SK-N-SH (cell line): ENCODE results near the gene JAZF1. TPM values are rescaled to one million over a fixed set of nuclear protein-coding genes. Genes with fewer than 3 reads are reported as not detected.

Source experiments
- CTCF ChIA-PET: fragments of 300-600, 350-600 bp; formaldehyde crosslinking; extraction: SDS; loops from one replicate; lab custom pipeline; 2021; lab: Yijun Ruan, JAX
- POLR2A ChIA-PET: fragments of 350-600 bp; sonication (Branson Sonifier 250); formaldehyde crosslinking; extraction: SDS; loops from one replicate; lab custom pipeline; 2020; ENCODE audit warnings: antibody characterized with exemption, inconsistent platforms; lab: Yijun Ruan, JAX
- DNase-seq: peaks from one replicate; pipeline ENCODE4 v3.0.0; 2012
- H2AFZ ChIP-seq: fragments of 200-600 bp; sonication (generic); 2 replicates; pipeline ENCODE4 v1.8.1; 2016; ENCODE audit warnings: antibody characterized with exemption, mild to moderate bottlenecking, low read depth
- H3F3A ChIP-seq: fragments of 200-600 bp; sonication (generic); replicated peaks from 2 replicates; pipeline ENCODE3; 2016; ENCODE audit warnings: antibody characterized with exemption, mild to moderate bottlenecking; ENCODE audit not compliant: insufficient read depth
- H3K27ac ChIP-seq, 2 experiments: fragments of 200-500 bp in 1 of 2; fragments of 200-600 bp in 1 of 2; sonication (Bioruptor generic) in 1 of 2; sonication (generic), shearing (Covaris generic) in 1 of 2; 2 replicates each; pipeline versions ENCODE4 v1.5.1 to v1.6.1; 2014 to 2016; ENCODE audit warnings: low read depth in 2 of 2, inconsistent platforms in 1 of 2, low read length in 1 of 2, mild to moderate bottlenecking in 1 of 2, mixed read lengths in 1 of 2
- H3K27me3 ChIP-seq: fragments of 200-600 bp; sonication (generic), shearing (Covaris generic); 2 replicates; pipeline ENCODE4 v1.6.1; 2016; ENCODE audit warnings: mixed run types; ENCODE audit not compliant: insufficient read depth
- H3K36me3 ChIP-seq, 2 experiments: fragments of 200-500 bp in 1 of 2; fragments of 200-600 bp in 1 of 2; sonication (Bioruptor generic) in 1 of 2; sonication (generic) in 1 of 2; replicated peaks in 1 of 2; 2 replicates each; pipeline versions ENCODE3 to v1.5.1; 2014 to 2016; ENCODE audit warnings: low read length in 1 of 2, mild to moderate bottlenecking in 1 of 2; ENCODE audit not compliant: insufficient read depth in 2 of 2, control insufficient read depth in 1 of 2
- H3K4me1 ChIP-seq, 2 experiments: fragments of 200-500 bp in 1 of 2; fragments of 200-600 bp in 1 of 2; sonication (Bioruptor generic) in 1 of 2; sonication (generic), shearing (Covaris generic) in 1 of 2; 2 replicates each; pipeline versions ENCODE4 v1.5.1 to v1.6.1; 2014 to 2016; ENCODE audit warnings: low read depth in 1 of 2, low read length in 1 of 2, mixed run types in 1 of 2; ENCODE audit not compliant: insufficient read depth in 2 of 2, control insufficient read depth in 1 of 2
- H3K4me2 ChIP-seq: fragments of 200-600 bp; sonication (generic), shearing (Covaris generic); 2 replicates; pipeline ENCODE4 v1.6.1; 2017; ENCODE audit warnings: mixed run types
- H3K4me3 ChIP-seq, 2 experiments: fragments of 200-500 bp in 1 of 2; fragments of 200-600 bp in 1 of 2; sonication (Bioruptor generic) in 1 of 2; sonication (generic), shearing (Covaris generic) in 1 of 2; 2 replicates each; pipeline versions ENCODE4 v1.5.1 to v1.8.1; 2014 to 2016; ENCODE audit warnings: low read depth in 2 of 2, inconsistent platforms in 1 of 2, low read length in 1 of 2, mild to moderate bottlenecking in 1 of 2, mixed read lengths in 1 of 2, moderate library complexity in 1 of 2
- H3K79me2 ChIP-seq: fragments of 200-600 bp; sonication (generic); 2 replicates; pipeline ENCODE4 v1.8.1; 2017; ENCODE audit warnings: mild to moderate bottlenecking; ENCODE audit not compliant: insufficient read depth
- H3K9ac ChIP-seq: fragments of 200-600 bp; sonication (generic); 2 replicates; pipeline ENCODE4 v1.6.1; 2017; ENCODE audit warnings: mixed run types
- H3K9me2 ChIP-seq: fragments of 200-600 bp; sonication (generic); 2 replicates; pipeline ENCODE4 v1.6.1; 2017; ENCODE audit warnings: mixed run types
- H3K9me3 ChIP-seq: fragments of 200-600 bp; sonication (generic); 2 replicates; pipeline ENCODE4 v1.6.1; 2017; ENCODE audit warnings: mixed run types, mild to moderate bottlenecking, moderate library complexity
- H4K20me1 ChIP-seq: fragments of 200-600 bp; sonication (generic); 2 replicates; pipeline ENCODE4 v1.6.1; 2017; ENCODE audit warnings: mild to moderate bottlenecking, mixed run types; ENCODE audit not compliant: insufficient read depth
- CHD2 ChIP-seq: fragments of 150-350 bp; IDR thresholded peaks from 2 replicates; pipeline ENCODE4 v1.6.1; 2018; ENCODE audit warnings: low read length; ENCODE audit not compliant: partially characterized antibody
- CTCF ChIP-seq: fragments of 200-600 bp; sonication (generic); IDR thresholded peaks from 2 replicates; pipeline ENCODE4 v1.6.1; 2017; ENCODE audit warnings: antibody characterized with exemption, mild to moderate bottlenecking, moderate library complexity
- EP300 ChIP-seq, 2 experiments: IDR thresholded peaks; 2 replicates each; pipeline versions ENCODE4 v1.4.0 to v1.6.1; 2012; ENCODE audit warnings: borderline replicate concordance in 1 of 2, low read depth in 1 of 2, low read length in 1 of 2
- FOSL2 ChIP-seq: IDR thresholded peaks from 2 replicates; pipeline ENCODE4 v1.4.0; 2012; ENCODE audit warnings: low read depth, mild to moderate bottlenecking, moderate library complexity, borderline replicate concordance
- FOXM1 ChIP-seq: IDR thresholded peaks from 2 replicates; pipeline ENCODE4 v1.4.0; 2012; ENCODE audit warnings: low read depth, mild to moderate bottlenecking
- GABPA ChIP-seq: IDR thresholded peaks from 2 replicates; pipeline ENCODE4 v1.4.0; 2012; ENCODE audit warnings: low read depth, mild to moderate bottlenecking
- IRF3 ChIP-seq: fragments of 150-350 bp; IDR thresholded peaks from 2 replicates; pipeline ENCODE4 v1.6.1; 2016; ENCODE audit warnings: mild to moderate bottlenecking, low read depth, low read length
- MAX ChIP-seq: IDR thresholded peaks from 2 replicates; pipeline ENCODE4 v1.4.0; 2012; ENCODE audit warnings: low read depth
- MXI1 ChIP-seq: IDR thresholded peaks from 2 replicates; pipeline ENCODE4 v1.6.1; 2012; ENCODE audit warnings: mild to moderate bottlenecking, low read depth, low read length, improper control_type of control experiment
- NFIC ChIP-seq: IDR thresholded peaks from 2 replicates; pipeline ENCODE4 v1.4.0; 2012; ENCODE audit warnings: borderline replicate concordance
- NRF1 ChIP-seq: IDR thresholded peaks from 2 replicates; pipeline ENCODE4 v1.6.1; 2012; ENCODE audit warnings: low read depth, mild to moderate bottlenecking, low read length
- POLR2AphosphoS5 ChIP-seq: IDR thresholded peaks from 2 replicates; pipeline ENCODE4 v1.6.1; 2012; ENCODE audit warnings: low read depth, low read length
- RCOR1 ChIP-seq: fragments of 150-350 bp; IDR thresholded peaks from 2 replicates; pipeline ENCODE4 v1.6.1; 2017; ENCODE audit warnings: antibody characterized with exemption, low read length
- RFX5 ChIP-seq: IDR thresholded peaks from 2 replicates; pipeline ENCODE4 v1.6.1; 2012; ENCODE audit warnings: mild to moderate bottlenecking, improper control_type of control experiment, low read length
- RXRA ChIP-seq: IDR thresholded peaks from 2 replicates; pipeline ENCODE4 v1.4.0; 2012; ENCODE audit warnings: low read depth, mild to moderate bottlenecking, borderline replicate concordance
- SIN3A ChIP-seq: IDR thresholded peaks from 2 replicates; pipeline ENCODE4 v1.6.1; 2012; ENCODE audit warnings: low read depth, mild to moderate bottlenecking, low read length, moderate library complexity, borderline replicate concordance
- TEAD4 ChIP-seq: IDR thresholded peaks from 2 replicates; pipeline ENCODE4 v1.4.0; 2012; ENCODE audit warnings: mild to moderate bottlenecking, borderline replicate concordance; ENCODE audit not compliant: insufficient read depth
- USF1 ChIP-seq: IDR thresholded peaks from 2 replicates; pipeline ENCODE4 v1.4.0; 2012; ENCODE audit warnings: low read depth, borderline replicate concordance
- USF2 ChIP-seq: fragments of 150-350 bp; IDR thresholded peaks from 2 replicates; pipeline ENCODE4 v1.6.1; 2017; ENCODE audit warnings: antibody characterized with exemption, low read length, low read depth, borderline replicate concordance
- YY1 ChIP-seq: IDR thresholded peaks from 2 replicates; pipeline ENCODE4 v1.4.0; 2012; ENCODE audit warnings: low read depth, mild to moderate bottlenecking
- WGBS: methylation state at CpG from one replicate; pipeline ENCODE4 v1.1.6; 2017; ENCODE audit warnings: low lambda C conversion rate; 5-methylcytosine and 5-hydroxymethylcytosine counted together
- polyA plus RNA-seq, 3 experiments: library from polyadenylated mRNA; depleted of rRNA; stranded (reverse); fragments of >200 nt; gene quantifications; 2 replicates each; pipeline ENCODE4 v1.2.3, GENCODE V29; 2012
- TF ChIP-seq, protein P1 (sequence below): IDR thresholded peaks from 2 replicates; pipeline ENCODE4 v1.4.0; 2012; ENCODE audit warnings: low read depth, borderline replicate concordance

The JAZF1 gene
- polyA plus RNA-seq, 1 of the 3 experiments (the other 2 are of a cell fraction): 1.7 TPM

- no peaks in the 10 kb centered on the region for H3K9me3 ChIP-seq
- H3K27ac ChIP-seq: peak overlapping the region in 1 of 2 experiments; percentile 96; a peak in 2 of 4 replicates
- ChIA-PET POLR2A (no interaction called here), CTCF (interaction anchor here (0.6 to 31.3 kb wide), 46 partner anchors 9 to 928 kb away, joined by 3 to 828 read pairs (median 4); partner anchors contain the start of gene HOXA13)
- no peaks in the 10 kb centered on the region for H3K27me3 ChIP-seq
- H4K20me1 ChIP-seq: no peaks in the 10 kb centered on the region
- H3K4me3 ChIP-seq: peak overlapping the region in 1 of 2 experiments; percentile 16; a peak in 1 of 4 replicates
- no peaks in the 10 kb centered on the region for H3K9me2 ChIP-seq
- no peak overlapping the region for H3K9ac ChIP-seq
- no peaks in the 10 kb centered on the region for H3K79me2 ChIP-seq
- no peak overlapping the region for H2AFZ ChIP-seq
- WGBS: 37% methylated on average over 7 of the region's 7 CpGs
- H3K4me1 ChIP-seq: peaks cover 13 to 39% of the 10 kb centered on the region in 2 experiments
- H3F3A ChIP-seq: peaks cover 22% of the 10 kb centered on the region
- H3K4me2 ChIP-seq: peak overlapping the region; percentile 68; the same call in 1 of the 2 replicates
- no peaks in the 10 kb centered on the region for H3K36me3 ChIP-seq
- DNase-seq: peak; percentile 52
- TF ChIP-seq YY1 (no peak), GABPA (no peak), USF2 (no peak), IRF3 (no peak), TEAD4 (no peak), RCOR1 (peak; percentile 51), NRF1 (no peak), CHD2 (peak; percentile 20), FOSL2 (no peak), SIN3A (no peak), CTCF (peak; percentile 100), RXRA (no peak), RFX5 (no peak), EP300 (IDR thresholded peaks at IDR 0.05; ENCODE audit: borderline replicate concordance in 1 of 2, low read depth in 1 of 2, low read length in 1 of 2) (no peak; a peak in 1 of 4 replicates), MXI1 (no peak), POLR2AphosphoS5 (no peak), FOXM1 (no peak), NFIC (no peak; the same call in 1 of the 2 replicates), USF1 (no peak), MAX (no peak)
- TF ChIP-seq, protein P1, sequence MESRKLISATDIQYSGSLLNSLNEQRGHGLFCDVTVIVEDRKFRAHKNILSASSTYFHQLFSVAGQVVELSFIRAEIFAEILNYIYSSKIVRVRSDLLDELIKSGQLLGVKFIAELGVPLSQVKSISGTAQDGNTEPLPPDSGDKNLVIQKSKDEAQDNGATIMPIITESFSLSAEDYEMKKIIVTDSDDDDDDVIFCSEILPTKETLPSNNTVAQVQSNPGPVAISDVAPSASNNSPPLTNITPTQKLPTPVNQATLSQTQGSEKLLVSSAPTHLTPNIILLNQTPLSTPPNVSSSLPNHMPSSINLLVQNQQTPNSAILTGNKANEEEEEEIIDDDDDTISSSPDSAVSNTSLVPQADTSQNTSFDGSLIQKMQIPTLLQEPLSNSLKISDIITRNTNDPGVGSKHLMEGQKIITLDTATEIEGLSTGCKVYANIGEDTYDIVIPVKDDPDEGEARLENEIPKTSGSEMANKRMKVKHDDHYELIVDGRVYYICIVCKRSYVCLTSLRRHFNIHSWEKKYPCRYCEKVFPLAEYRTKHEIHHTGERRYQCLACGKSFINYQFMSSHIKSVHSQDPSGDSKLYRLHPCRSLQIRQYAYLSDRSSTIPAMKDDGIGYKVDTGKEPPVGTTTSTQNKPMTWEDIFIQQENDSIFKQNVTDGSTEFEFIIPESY: no peak
These were observed 102.3 kb downstream of the JAZF1 start for GRCh38 chr7:28078036-28078901.
